ENCODE results near the gene POLR1B.
"Not testable (repeated sequence)": the region's sequence is repeated elsewhere in the genome, so short reads cannot be mapped to it uniquely, and the experiment has no call there.

The POLR1B gene

DNA sequence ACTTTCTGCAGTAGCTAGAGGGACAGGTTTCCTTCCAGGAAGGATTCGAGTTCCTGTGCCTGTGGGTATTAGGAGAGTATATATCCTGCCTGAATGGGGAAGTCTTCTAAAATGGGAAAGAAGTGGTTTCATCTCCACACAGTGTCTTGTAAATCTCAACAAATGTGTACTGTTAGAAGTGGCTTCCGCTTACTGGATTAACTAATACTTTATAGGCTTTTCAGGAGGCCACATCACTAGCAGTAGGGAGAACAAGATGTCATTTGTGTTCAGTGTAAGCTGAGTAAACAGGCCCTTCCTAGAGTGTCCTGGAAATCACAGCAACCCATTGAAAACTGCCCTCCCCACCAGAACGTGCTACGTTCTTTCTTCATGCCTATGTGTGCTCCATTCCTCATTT lies 12.5 kb upstream of the POLR1B start:
- TF ChIP-seq, protein P1, sequence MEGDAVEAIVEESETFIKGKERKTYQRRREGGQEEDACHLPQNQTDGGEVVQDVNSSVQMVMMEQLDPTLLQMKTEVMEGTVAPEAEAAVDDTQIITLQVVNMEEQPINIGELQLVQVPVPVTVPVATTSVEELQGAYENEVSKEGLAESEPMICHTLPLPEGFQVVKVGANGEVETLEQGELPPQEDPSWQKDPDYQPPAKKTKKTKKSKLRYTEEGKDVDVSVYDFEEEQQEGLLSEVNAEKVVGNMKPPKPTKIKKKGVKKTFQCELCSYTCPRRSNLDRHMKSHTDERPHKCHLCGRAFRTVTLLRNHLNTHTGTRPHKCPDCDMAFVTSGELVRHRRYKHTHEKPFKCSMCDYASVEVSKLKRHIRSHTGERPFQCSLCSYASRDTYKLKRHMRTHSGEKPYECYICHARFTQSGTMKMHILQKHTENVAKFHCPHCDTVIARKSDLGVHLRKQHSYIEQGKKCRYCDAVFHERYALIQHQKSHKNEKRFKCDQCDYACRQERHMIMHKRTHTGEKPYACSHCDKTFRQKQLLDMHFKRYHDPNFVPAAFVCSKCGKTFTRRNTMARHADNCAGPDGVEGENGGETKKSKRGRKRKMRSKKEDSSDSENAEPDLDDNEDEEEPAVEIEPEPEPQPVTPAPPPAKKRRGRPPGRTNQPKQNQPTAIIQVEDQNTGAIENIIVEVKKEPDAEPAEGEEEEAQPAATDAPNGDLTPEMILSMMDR (IDR thresholded peaks at IDR 0.05; ENCODE audit: borderline replicate concordance, control extremely low read depth, extremely low read depth, insufficient read depth, missing control alignments) = no peak
- in situ Hi-C loops (cut with MboI; ENCODE audit: low sequenced_read_pairs, unreplicated experiment) = no loop called here
- no peak for DNase-seq (ENCODE audit: low spot score)

DNA sequence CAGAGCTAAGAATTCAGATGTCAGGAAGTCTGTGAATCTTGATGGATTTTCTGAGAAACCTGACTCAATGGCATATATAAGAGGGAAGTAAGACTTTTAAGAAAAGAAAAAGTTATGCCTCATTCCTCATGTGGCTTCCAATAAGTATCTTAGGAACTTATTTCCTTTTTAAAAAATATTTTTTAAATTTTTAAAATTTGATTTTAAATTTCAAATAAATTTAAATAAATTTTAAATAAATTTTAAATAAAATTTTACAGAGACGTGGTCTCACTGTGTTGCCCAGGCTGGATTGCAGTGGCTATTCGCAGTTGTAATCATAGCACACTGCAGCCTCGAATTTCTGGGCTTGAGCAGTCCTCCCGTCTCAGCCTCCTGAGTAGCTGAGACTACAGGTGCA lies 11.5 kb upstream of the POLR1B start:
- DNase-seq (ENCODE audit: low spot score) = no peak
- in situ Hi-C loops (cut with MboI; ENCODE audit: low sequenced_read_pairs, unreplicated experiment) = no loop called here
- TF ChIP-seq, protein P1 (IDR thresholded peaks at IDR 0.05; ENCODE audit: borderline replicate concordance, control extremely low read depth, extremely low read depth, insufficient read depth, missing control alignments) = no peak

DNA sequence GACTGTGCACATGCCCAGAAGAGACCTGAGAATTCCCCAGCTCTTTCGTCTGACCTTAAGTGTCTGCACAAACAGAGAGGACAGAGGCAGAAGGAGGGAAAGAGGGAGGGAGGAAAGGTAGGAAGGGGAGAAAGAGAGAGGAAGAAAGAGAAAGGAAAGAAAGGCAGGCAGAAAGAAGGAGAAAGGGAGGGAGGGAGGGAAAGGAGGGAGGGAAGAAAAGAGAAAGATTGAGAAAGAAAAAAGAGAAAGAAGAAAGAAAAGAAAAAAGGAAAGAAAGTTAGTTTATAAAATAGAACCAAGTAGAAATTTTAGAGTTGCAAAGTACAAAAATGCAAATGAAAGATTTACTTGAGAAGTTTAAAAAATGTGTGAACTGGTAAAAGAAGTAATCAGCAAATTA lies 7.4 kb upstream of the POLR1B start:
- DNase-seq (ENCODE audit: low spot score) = no peak
- TF ChIP-seq, protein P1 (IDR thresholded peaks at IDR 0.05; ENCODE audit: borderline replicate concordance, control extremely low read depth, extremely low read depth, insufficient read depth, missing control alignments) = no peak
- in situ Hi-C loops (cut with MboI; ENCODE audit: low sequenced_read_pairs, unreplicated experiment) = no loop called here

DNA sequence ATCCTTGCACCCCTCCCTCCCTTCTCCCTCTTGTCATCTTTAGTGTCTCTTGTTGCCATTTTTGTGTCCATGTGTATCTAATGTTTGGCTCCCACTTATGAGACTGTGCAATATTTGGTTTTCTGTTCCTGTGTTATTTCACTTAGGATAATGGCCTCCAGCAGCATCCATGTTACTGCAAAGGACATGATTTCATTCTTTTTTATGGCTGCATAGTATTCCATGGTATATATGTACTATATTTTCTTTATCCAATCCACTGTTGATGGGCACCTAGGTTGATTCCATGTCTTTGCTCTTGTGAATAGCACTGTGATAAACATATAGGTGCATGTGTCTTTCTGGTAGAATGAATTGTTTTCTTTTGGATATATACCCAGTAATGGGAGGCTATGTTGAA lies 5.6 kb upstream of the POLR1B start:
- DNase-seq (ENCODE audit: low spot score); in situ Hi-C loops (cut with MboI; ENCODE audit: low sequenced_read_pairs, unreplicated experiment): not testable (repeated sequence)

DNA sequence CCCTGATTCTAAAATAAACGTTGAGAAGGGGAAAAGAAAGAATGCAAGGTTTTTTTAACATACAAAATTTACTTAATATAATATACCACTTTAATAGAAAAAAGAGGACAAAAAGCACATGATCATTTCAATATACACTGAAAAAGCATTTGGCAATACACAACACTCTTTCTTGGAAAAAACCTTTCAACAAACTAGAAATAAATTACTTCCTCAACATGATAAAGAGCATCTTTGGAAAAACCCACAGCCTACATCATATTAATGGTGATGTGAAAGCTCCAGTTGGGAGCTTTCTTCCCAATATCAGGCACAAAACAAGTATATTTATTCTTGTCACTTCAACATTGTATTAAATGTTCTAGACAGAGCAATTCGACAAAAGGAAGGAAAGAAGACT lies 3.0 kb upstream of the POLR1B start:
- TF ChIP-seq, protein P1 (IDR thresholded peaks at IDR 0.05; ENCODE audit: borderline replicate concordance, control extremely low read depth, extremely low read depth, insufficient read depth, missing control alignments) = no peak
- in situ Hi-C loops (cut with MboI; ENCODE audit: low sequenced_read_pairs, unreplicated experiment) = no loop called here
- no peak for DNase-seq (ENCODE audit: low spot score)

DNA sequence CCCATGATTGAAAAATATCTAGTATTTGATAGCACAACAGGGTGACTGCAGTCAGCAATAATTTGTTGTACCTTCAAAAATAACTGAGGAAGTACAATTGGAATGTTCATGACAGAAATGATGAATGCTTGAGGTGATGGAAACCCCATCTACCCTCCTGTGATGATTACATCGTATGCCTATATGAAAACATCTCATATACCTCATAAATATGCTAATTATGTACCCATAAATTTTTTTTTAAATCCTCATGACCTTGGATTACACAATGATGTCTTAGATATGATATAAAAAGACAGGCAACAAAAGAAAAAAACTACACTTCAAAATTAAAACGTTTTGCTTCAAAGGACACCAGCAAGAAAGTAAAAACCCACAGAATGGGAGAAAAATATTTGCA lies 1.4 kb upstream of the POLR1B start:
- in situ Hi-C loops (cut with MboI; ENCODE audit: low sequenced_read_pairs, unreplicated experiment) = no loop called here
- TF ChIP-seq, protein P1 (IDR thresholded peaks at IDR 0.05; ENCODE audit: borderline replicate concordance, control extremely low read depth, extremely low read depth, insufficient read depth, missing control alignments) = no peak
- no peak for DNase-seq (ENCODE audit: low spot score)

DNA sequence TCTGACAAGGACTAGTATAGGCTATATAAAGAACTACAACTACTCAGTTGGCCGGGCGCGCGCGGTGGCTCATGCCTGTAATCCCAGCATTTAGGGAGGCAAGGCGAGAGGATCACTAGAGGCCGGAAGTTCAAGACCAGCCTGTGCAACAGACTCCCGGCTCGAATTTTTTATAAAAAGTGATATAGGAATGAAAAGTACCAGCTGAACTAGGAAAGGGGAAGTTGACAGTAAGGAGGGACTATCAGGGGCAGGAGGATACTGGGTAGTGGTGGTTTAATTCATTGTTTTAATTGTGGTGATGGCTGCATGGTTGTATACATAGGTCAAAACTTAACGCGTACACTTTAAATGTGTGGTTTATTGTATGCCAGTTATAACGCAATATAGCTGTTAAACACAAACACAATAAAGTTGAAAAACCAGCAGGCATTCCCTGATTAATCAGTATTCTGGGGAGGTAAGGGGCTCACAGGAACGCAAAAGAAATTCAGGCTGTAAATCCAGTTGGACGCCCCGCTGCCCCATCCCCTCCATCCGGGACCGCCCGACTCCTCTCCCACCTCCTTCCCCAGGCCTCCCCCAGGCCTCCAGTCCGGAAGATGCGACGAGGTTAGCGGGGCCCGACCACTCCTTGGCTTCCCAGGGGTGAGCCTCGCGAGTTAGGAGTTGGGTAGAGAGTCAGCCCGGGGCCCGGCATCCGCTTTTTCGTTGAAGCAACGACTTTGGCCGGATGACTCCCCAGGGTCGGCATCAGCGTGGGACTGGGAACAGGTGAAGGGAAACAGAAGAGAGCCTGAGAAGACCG lies 746 bp upstream of the POLR1B start:
- peak; percentile 31 for DNase-seq (ENCODE audit: low spot score)
- in situ Hi-C loops (cut with MboI; ENCODE audit: low sequenced_read_pairs, unreplicated experiment) = no loop called here
- TF ChIP-seq, protein P1 (IDR thresholded peaks at IDR 0.05; ENCODE audit: borderline replicate concordance, control extremely low read depth, extremely low read depth, insufficient read depth, missing control alignments) = no peak

All from GM13976 (cell line).